Progenitor cell of endocrine pancreas (in vitro differentiated cells): ENCODE data around the gene GRB10. TPM values are rescaled to one million over a fixed set of nuclear protein-coding genes. Genes with fewer than 3 reads are reported as not detected.

ENCODE experiments used
- DNase-seq: peaks from one replicate; pipeline ENCODE4 v3.0.0; 2021; ENCODE audit warnings: low spot score; ENCODE audit not compliant: unreplicated experiment
- H3K27ac Mint-ChIP-seq: 2 replicates; pipeline ENCODE4 v1.8.0; 2021; ENCODE audit warnings: mild to moderate bottlenecking, moderate library complexity, mixed read lengths
- H3K27me3 Mint-ChIP-seq: 2 replicates; pipeline ENCODE4 v1.8.0; 2021; ENCODE audit warnings: mixed read lengths
- H3K36me3 Mint-ChIP-seq: 2 replicates; pipeline ENCODE4 v1.8.0; 2022; ENCODE audit warnings: mixed read lengths; ENCODE audit not compliant: insufficient read depth
- H3K4me1 Mint-ChIP-seq: 2 replicates; pipeline ENCODE4 v1.8.0; 2021; ENCODE audit warnings: low read depth, mixed read lengths
- H3K4me3 Mint-ChIP-seq: 2 replicates; pipeline ENCODE4 v1.8.0; 2021; ENCODE audit warnings: low read depth, mild to moderate bottlenecking, moderate library complexity, mixed read lengths
- H3K9me3 Mint-ChIP-seq: 2 replicates; pipeline ENCODE4 v1.8.0; 2021; ENCODE audit warnings: low read depth, mixed read lengths
- CTCF ChIP-seq: fragments of 200-600 bp; sonication (generic); IDR thresholded peaks from one replicate; pipeline ENCODE4 v1.5.0; 2021; ENCODE audit warnings: antibody characterized with exemption, mild to moderate bottlenecking; ENCODE audit not compliant: unreplicated experiment
- total RNA-seq: library from RNA; stranded (reverse); gene quantifications from 2 replicates; pipeline ENCODE4 v1.2.1, GENCODE V29; 2021

Gene GRB10
- total RNA-seq, 1 donor from 2014 or later: 58.4 TPM

GRCh38 chr7:50543776-50544442, 238.8 kb downstream of the GRB10 start:
- no peak overlapping the region for H3K27ac Mint-ChIP-seq
- peaks cover 1% of the 10 kb centered on the region for H3K4me1 Mint-ChIP-seq
- H3K4me3 Mint-ChIP-seq: no peak overlapping the region

GRCh38 chr7:50542132-50542531, 240.6 kb downstream of the GRB10 start:
- Mint-ChIP-seq H3K9me3 (no peaks in the 10 kb centered on the region), H3K27ac (no peak overlapping the region), H3K4me1 (peaks cover 1% of the 10 kb centered on the region), H3K27me3 (no peaks in the 10 kb centered on the region), H3K36me3 (no peaks in the 10 kb centered on the region), H3K4me3 (no peak overlapping the region)
- TF ChIP-seq CTCF: no peak
- no peak for DNase-seq

More at GRCh38 chr7:50543776-50544442, 238.8 kb downstream of the GRB10 start:
- H3K27me3 Mint-ChIP-seq: no peaks in the 10 kb centered on the region
- no peaks in the 10 kb centered on the region for H3K36me3 Mint-ChIP-seq
- no peak for TF ChIP-seq CTCF
- DNase-seq: no peak
- H3K9me3 Mint-ChIP-seq: no peaks in the 10 kb centered on the region

DNA sequence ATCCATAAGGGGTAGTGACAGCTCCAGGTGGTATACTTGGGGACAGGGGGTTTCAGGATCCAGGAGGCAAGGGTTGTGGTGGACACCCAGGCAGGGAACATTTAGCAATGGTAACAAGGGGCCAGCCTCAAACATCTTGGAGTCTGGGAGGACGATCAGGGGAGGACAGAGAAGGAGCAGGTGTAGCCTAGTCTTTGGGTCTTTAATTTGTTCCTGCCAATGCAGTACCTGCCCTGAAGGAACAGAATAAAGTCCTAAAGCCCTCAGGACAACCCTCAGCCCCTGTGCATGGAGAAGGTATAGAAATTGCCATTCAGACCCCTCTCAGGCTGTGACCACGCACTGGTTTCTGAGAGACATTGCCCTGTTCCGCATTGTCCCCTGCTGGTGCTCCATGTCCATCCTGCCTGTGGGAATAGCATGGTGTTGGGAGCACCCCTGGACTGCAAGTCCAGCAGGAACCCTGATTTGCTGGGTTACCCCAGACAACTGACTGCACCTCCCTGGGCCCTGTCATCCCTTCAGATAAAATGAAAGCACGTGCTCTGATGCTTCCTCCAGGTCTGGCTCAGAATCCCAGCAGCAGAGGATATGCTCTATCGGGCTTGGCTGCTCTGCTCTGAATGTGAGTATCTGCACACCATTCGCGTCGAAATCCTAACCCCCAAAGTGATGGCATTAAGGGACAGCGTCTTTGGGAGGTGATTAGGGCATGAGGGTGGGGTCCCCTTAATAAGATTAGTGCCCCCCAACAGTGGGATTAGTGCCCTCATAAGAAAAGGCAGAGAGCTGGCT, 241.7 kb downstream of the GRB10 start:
- no peaks in the 10 kb centered on the region for H3K27me3 Mint-ChIP-seq
- no peak for DNase-seq
- no peak for TF ChIP-seq CTCF
- peaks cover 1% of the 10 kb centered on the region for H3K4me1 Mint-ChIP-seq
- no peak overlapping the region for H3K27ac Mint-ChIP-seq
- no peaks in the 10 kb centered on the region for H3K9me3 Mint-ChIP-seq
- H3K4me3 Mint-ChIP-seq: no peak overlapping the region
- no peaks in the 10 kb centered on the region for H3K36me3 Mint-ChIP-seq

Other genes starting within 250 kb of the GRB10 start
- gene DDC, start 217.5 kb downstream of the GRB10 start, total RNA-seq: 37.3 and 44.6 TPM in 2 replicates